Measurements from ENCODE around the gene TLX1.

- TF ChIP-seq EZH2 (IDR thresholded peaks at IDR 0.05) (no peak), POLR2AphosphoS5 (IDR thresholded peaks at IDR 0.05; ENCODE audit: borderline replicate concordance, low read depth, low read length) (no peak)
Measured at GRCh38 chr10:101092881-101093354, 38.2 kb upstream of the TLX1 start.
